HEK293 (cell line): ENCODE data around the gene CCR6.

Source experiments
- CTCF ChIP-seq: fragments of 450-650 bp; formaldehyde crosslinking; IDR thresholded peaks from 2 replicates; pipeline ENCODE4 v1.5.1; 2016; ENCODE audit warnings: missing biosample characterization, missing genetic modification characterization
- HOXA7 ChIP-seq: sonication (generic); formaldehyde crosslinking; IDR thresholded peaks from 2 replicates; pipeline ENCODE4 v1.8.1; 2022; ENCODE audit warnings: missing genetic modification reagents, borderline replicate concordance
- KLF1 ChIP-seq: fragments of 450-650 bp; formaldehyde crosslinking; IDR thresholded peaks from 2 replicates; pipeline ENCODE4 v1.5.1; 2016; ENCODE audit warnings: missing biosample characterization, missing genetic modification characterization
- REPIN1 ChIP-seq: fragments of 450-650 bp; formaldehyde crosslinking; IDR thresholded peaks from 2 replicates; pipeline ENCODE4 v1.5.1; 2017; ENCODE audit warnings: missing biosample characterization, missing genetic modification characterization, low read depth
- REST ChIP-seq: fragments of 450-650 bp; formaldehyde crosslinking; IDR thresholded peaks from 2 replicates; pipeline ENCODE4 v1.5.1; 2016; ENCODE audit warnings: missing biosample characterization, missing genetic modification characterization
- TCF7L2 ChIP-seq: IDR thresholded peaks from 2 replicates; pipeline ENCODE4 v1.6.1; 2011; ENCODE audit warnings: low read depth, mild to moderate bottlenecking, inconsistent platforms, low read length, moderate library complexity, borderline replicate concordance
- WT1 ChIP-seq: fragments of 450-650 bp; formaldehyde crosslinking; IDR thresholded peaks from 2 replicates; pipeline ENCODE4 v1.5.1; 2016; ENCODE audit warnings: missing biosample characterization, missing genetic modification characterization
- ZNF140 ChIP-seq: fragments of 450-650 bp; formaldehyde crosslinking; IDR thresholded peaks from 2 replicates; pipeline ENCODE4 v1.5.1; 2016; ENCODE audit warnings: missing biosample characterization, missing genetic modification characterization
- ZNF175 ChIP-seq: fragments of 450-650 bp; formaldehyde crosslinking; IDR thresholded peaks from 2 replicates; pipeline ENCODE4 v1.5.1; 2016; ENCODE audit warnings: missing biosample characterization, missing genetic modification characterization
- ZNF214 ChIP-seq: fragments of 450-650 bp; formaldehyde crosslinking; IDR thresholded peaks from 2 replicates; pipeline ENCODE4 v1.5.1; 2017; ENCODE audit warnings: missing biosample characterization, mild to moderate bottlenecking, missing genetic modification characterization, borderline replicate concordance
- ZNF530 ChIP-seq: fragments of 450-650 bp; formaldehyde crosslinking; IDR thresholded peaks from 2 replicates; pipeline ENCODE4 v1.5.1; 2016; ENCODE audit warnings: low read depth, missing biosample characterization, missing genetic modification characterization
- ZNF629 ChIP-seq: fragments of 450-650 bp; formaldehyde crosslinking; IDR thresholded peaks from 2 replicates; pipeline ENCODE4 v1.5.1; 2017; ENCODE audit warnings: missing biosample characterization, missing genetic modification characterization

GRCh38 chr6:167097770-167098169 is 25.1 kb upstream of the CCR6 start:
- TF ChIP-seq ZNF140 (tag by site-specific recombination), result no peak
- no peak for TF ChIP-seq REPIN1 (tag by site-specific recombination)
- no peak for TF ChIP-seq TCF7L2
- TF ChIP-seq ZNF175 (tag by site-specific recombination), result no peak
- TF ChIP-seq CTCF, result no peak
- no peak for TF ChIP-seq ZNF530 (tag by site-specific recombination)
- TF ChIP-seq ZNF629 (tag by site-specific recombination), result no peak
- TF ChIP-seq KLF1 (tag by site-specific recombination), result no peak
- no peak for TF ChIP-seq ZNF214 (tag by site-specific recombination)
- TF ChIP-seq REST (tag by site-specific recombination), result no peak
- TF ChIP-seq WT1 (tag by site-specific recombination), result no peak
- TF ChIP-seq HOXA7, result no peak
